Measurements from ENCODE around the gene PDIK1L. TPM values are rescaled to one million over a fixed set of nuclear protein-coding genes. Genes with fewer than 3 reads are reported as not detected.
"Not testable (repeated sequence)": the region's sequence is repeated elsewhere in the genome, so short reads cannot be mapped to it uniquely, and the experiment has no call there.

PDIK1L gene
- total and polyA plus RNA-seq, 2 experiments from 2014 or later: 2.6 to 16.8 TPM

GRCh38 chr1:26098602-26099001 lies 13.0 kb upstream of the PDIK1L start:
- Histone ChIP-seq H3K4me1 (ENCODE audit: insufficient read depth) (peaks cover 34% of the 10 kb centered on the region), H3K4me3 (no peak overlapping the region), H4K20me1 (ENCODE audit: insufficient read depth, poor library complexity, severe bottlenecking) (no peaks in the 10 kb centered on the region), H3K27me3 (no peaks in the 10 kb centered on the region), H3K79me2 (no peaks in the 10 kb centered on the region), H3K36me3 (replicated peaks; ENCODE audit: insufficient read depth, low read depth) (no peaks in the 10 kb centered on the region), H3K9me3 (ENCODE audit: low read depth) (no peaks in the 10 kb centered on the region), H3K27ac (no peak overlapping the region), H3K9me2 (replicated peaks; ENCODE audit: insufficient read depth) (no peaks in the 10 kb centered on the region), H3K4me2 (no peak overlapping the region), H2AFZ (no peak overlapping the region)
- TF ChIP-seq EZH2 (IDR thresholded peaks at IDR 0.05; ENCODE audit: borderline replicate concordance) (no peak), EZH2phosphoT487 (IDR thresholded peaks at IDR 0.05; ENCODE audit: low read depth, severe bottlenecking, unreplicated experiment) (no peak), CTCF (IDR thresholded peaks at IDR 0.05; ENCODE audit: poor library complexity) (no peak)
- WGBS (ENCODE audit: low lambda C conversion rate, missing lambda C conversion rate): 98% methylated on average over 4 of the region's 4 CpGs
- no peak for DNase-seq (ENCODE audit: low spot score)

- WGBS (ENCODE audit: low lambda C conversion rate, missing lambda C conversion rate): 96% methylated on average over 3 of the region's 3 CpGs
- no peak overlapping the region for H3K27ac ChIP-seq
- DNase-seq (ENCODE audit: low spot score): no peak
- no peaks in the 10 kb centered on the region for H3K9me3 ChIP-seq (ENCODE audit: low read depth)
- no peaks in the 10 kb centered on the region for H3K9me2 ChIP-seq (replicated peaks; ENCODE audit: insufficient read depth)
- H3K36me3 ChIP-seq (replicated peaks; ENCODE audit: insufficient read depth, low read depth): no peaks in the 10 kb centered on the region
- no peaks in the 10 kb centered on the region for H3K27me3 ChIP-seq
- H2AFZ ChIP-seq: no peak overlapping the region
- H3K4me2 ChIP-seq: no peak overlapping the region
- peaks cover 25% of the 10 kb centered on the region for H3K4me1 ChIP-seq (ENCODE audit: insufficient read depth)
- H3K4me3 ChIP-seq: no peak overlapping the region
- no peaks in the 10 kb centered on the region for H3K79me2 ChIP-seq
- TF ChIP-seq EZH2phosphoT487 (IDR thresholded peaks at IDR 0.05; ENCODE audit: low read depth, severe bottlenecking, unreplicated experiment) (no peak), CTCF (IDR thresholded peaks at IDR 0.05; ENCODE audit: poor library complexity) (no peak), EZH2 (IDR thresholded peaks at IDR 0.05; ENCODE audit: borderline replicate concordance) (no peak)
- H4K20me1 ChIP-seq (ENCODE audit: insufficient read depth, poor library complexity, severe bottlenecking): no peaks in the 10 kb centered on the region
These were observed 11.8 kb upstream of the PDIK1L start for GRCh38 chr1:26099780-26100179.

GRCh38 chr1:26100204-26100603 lies 11.4 kb upstream of the PDIK1L start:
- WGBS (ENCODE audit: low lambda C conversion rate, missing lambda C conversion rate): 92% methylated on average over 10 of the region's 10 CpGs
- not testable (repeated sequence) for H3K4me2 ChIP-seq; H3K36me3 ChIP-seq (replicated peaks; ENCODE audit: insufficient read depth, low read depth); DNase-seq (ENCODE audit: low spot score); H3K4me3 ChIP-seq; H3K9me2 ChIP-seq (replicated peaks; ENCODE audit: insufficient read depth); H4K20me1 ChIP-seq (ENCODE audit: insufficient read depth, poor library complexity, severe bottlenecking); H3K27ac ChIP-seq; H3K79me2 ChIP-seq; H3K27me3 ChIP-seq; H2AFZ ChIP-seq; H3K9me3 ChIP-seq (ENCODE audit: low read depth)
- peaks cover 25% of the 10 kb centered on the region for H3K4me1 ChIP-seq (ENCODE audit: insufficient read depth)

GRCh38 chr1:26102119-26102518 lies 9.5 kb upstream of the PDIK1L start:
- Histone ChIP-seq H3K36me3 (replicated peaks; ENCODE audit: insufficient read depth, low read depth) (no peaks in the 10 kb centered on the region), H3K4me1 (ENCODE audit: insufficient read depth) (peaks cover 24% of the 10 kb centered on the region), H3K27me3 (no peaks in the 10 kb centered on the region), H3K9me3 (ENCODE audit: low read depth) (no peaks in the 10 kb centered on the region), H3K79me2 (no peaks in the 10 kb centered on the region), H3K4me2 (no peak overlapping the region), H3K4me3 (no peak overlapping the region), H3K27ac (peak overlapping the region; percentile 55), H3K9me2 (replicated peaks; ENCODE audit: insufficient read depth) (no peaks in the 10 kb centered on the region), H2AFZ (no peak overlapping the region), H4K20me1 (ENCODE audit: insufficient read depth, poor library complexity, severe bottlenecking) (no peaks in the 10 kb centered on the region)
- TF ChIP-seq CTCF (IDR thresholded peaks at IDR 0.05; ENCODE audit: poor library complexity) (no peak), EZH2 (IDR thresholded peaks at IDR 0.05; ENCODE audit: borderline replicate concordance) (no peak), EZH2phosphoT487 (IDR thresholded peaks at IDR 0.05; ENCODE audit: low read depth, severe bottlenecking, unreplicated experiment) (no peak)
- no peak for DNase-seq (ENCODE audit: low spot score)
- WGBS (ENCODE audit: low lambda C conversion rate, missing lambda C conversion rate): 63% methylated on average over 3 of the region's 3 CpGs
